Measurements from ENCODE around the gene ADGRL2.

The ADGRL2 gene

DNA sequence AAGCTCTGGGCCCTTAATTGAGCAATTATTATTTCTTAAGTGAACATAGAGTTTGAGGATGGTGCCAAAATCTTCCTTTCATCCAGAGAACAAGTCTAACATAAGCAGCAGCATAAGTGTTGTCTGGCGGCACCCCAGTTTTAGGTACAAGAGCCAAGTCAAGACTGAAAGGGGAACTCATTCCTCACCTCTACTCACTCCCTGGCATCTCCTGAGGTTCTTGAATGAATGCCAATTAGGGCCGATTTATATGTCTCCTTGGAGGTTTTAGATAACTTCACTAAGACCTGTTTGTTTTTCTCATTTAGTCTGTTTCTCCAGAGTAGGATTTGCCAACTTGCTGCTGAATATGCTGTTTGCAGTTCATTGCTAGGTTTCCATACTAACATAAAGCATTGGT, 42.6 kb upstream of the ADGRL2 start:
- no peak overlapping the region for H3K27ac ChIP-seq (ENCODE audit: extremely low read depth, low read depth, low read length)
- no peaks in the 10 kb centered on the region for H3K9me3 ChIP-seq (ENCODE audit: control insufficient read depth, insufficient read depth, low read depth, low read length)
- ChIA-PET CTCF (interaction anchor here (0.5 to 1.0 kb wide), 4 partner anchors 11 to 736 kb away, joined by 3 to 4 read pairs (median 3); no protein-coding TSS in a partner anchor), POLR2A (no interaction called here)
- no peak overlapping the region for H3K4me3 ChIP-seq (ENCODE audit: low read depth, low read length)
- TF ChIP-seq ZNF664 (tag by site-specific recombination; IDR thresholded peaks at IDR 0.05): 0 out of 2 replicates have a peak, but pooled peaks have one; percentile 31
- no peak for TF ChIP-seq ZNF792 (tag by site-specific recombination; IDR thresholded peaks at IDR 0.05)
- TF ChIP-seq ZFP69B (tag by site-specific recombination; IDR thresholded peaks at IDR 0.05): no peak
- H3K4me1 ChIP-seq (ENCODE audit: control insufficient read depth, insufficient read depth, low read length): peaks cover 3% of the 10 kb centered on the region; the same call in 1 of the 2 replicates
- H3K36me3 ChIP-seq (ENCODE audit: control insufficient read depth in 2 of 2, insufficient read depth in 1 of 2, low read length in 2 of 2): no peaks in the 10 kb centered on the region

DNA sequence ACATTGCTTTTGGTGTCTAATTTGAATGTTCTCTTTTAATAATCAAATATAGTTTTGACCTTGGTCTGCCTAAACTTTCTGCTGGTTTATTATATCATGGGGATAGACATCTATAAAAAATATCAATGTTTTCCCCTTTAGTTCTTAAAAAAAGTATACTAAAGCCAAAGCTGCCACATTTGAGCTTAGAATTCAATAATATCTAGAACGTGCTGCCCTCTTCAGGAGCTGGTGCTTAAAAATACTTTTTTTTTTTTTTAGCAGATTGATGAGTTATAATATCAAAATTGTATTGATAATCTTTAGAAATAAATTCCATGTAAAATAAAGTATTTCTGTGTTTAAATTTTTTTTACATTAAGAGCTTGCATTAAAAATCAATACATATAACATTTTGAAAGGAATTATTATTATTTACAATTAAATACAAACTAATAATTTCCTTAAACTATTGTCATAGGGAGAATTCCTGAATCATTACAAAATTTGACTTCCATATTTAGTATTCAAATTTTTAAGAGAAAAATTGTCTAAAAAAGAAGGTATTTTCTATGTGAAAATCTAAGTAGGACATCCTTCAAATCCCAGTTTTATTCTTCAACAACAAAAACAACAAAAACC, 40.1 kb upstream of the ADGRL2 start:
- no peaks in the 10 kb centered on the region for H3K36me3 ChIP-seq (ENCODE audit: control insufficient read depth in 2 of 2, insufficient read depth in 1 of 2, low read length in 2 of 2)
- H3K27ac ChIP-seq (ENCODE audit: extremely low read depth, low read depth, low read length): no peak overlapping the region
- POLR2A ChIA-PET: interaction anchor here (0.7 kb wide), 1 partner anchor 212 kb away, joined by 3 read pairs; no protein-coding TSS in a partner anchor
- TF ChIP-seq ZNF791 (tag by site-specific recombination; IDR thresholded peaks at IDR 0.05) (no peak), ZNF654 (tag by site-specific recombination; IDR thresholded peaks at IDR 0.05; ENCODE audit: low read depth) (0 out of 2 replicates have a peak, but pooled peaks have one; percentile 9)
- H3K4me1 ChIP-seq (ENCODE audit: control insufficient read depth, insufficient read depth, low read length): peaks cover 3% of the 10 kb centered on the region; the same call in 1 of the 2 replicates
- CTCF ChIA-PET: interaction anchor here (0.6 to 1.8 kb wide), 3 partner anchors 210 to 716 kb away, joined by 3 to 5 read pairs (median 5); no protein-coding TSS in a partner anchor
- no peak overlapping the region for H3K4me3 ChIP-seq (ENCODE audit: low read depth, low read length)
- no peaks in the 10 kb centered on the region for H3K9me3 ChIP-seq (ENCODE audit: control insufficient read depth, insufficient read depth, low read depth, low read length)

DNA sequence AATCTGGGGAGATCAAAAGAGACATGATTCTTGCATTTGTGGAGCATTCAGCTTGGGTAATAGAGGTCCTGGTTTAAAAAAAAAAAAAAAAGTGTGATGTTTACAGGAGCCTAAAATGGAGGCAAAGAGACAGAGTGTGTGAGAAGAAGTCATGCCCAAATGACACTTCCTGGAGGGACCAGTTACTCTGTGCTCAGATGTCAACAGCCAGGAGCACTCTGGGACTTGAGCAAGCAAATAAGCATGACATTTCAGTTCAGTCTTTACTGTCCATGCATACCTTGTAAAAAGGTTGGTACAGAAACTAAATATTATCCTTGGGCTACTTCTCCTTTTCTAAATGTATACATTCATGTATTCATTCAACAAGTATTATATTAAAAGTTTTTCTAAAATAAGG, 25.2 kb upstream of the ADGRL2 start:
- Histone ChIP-seq H3K4me1 (ENCODE audit: control insufficient read depth, insufficient read depth, low read length) (no peaks in the 10 kb centered on the region; the same call in 1 of the 2 replicates), H3K36me3 (ENCODE audit: control insufficient read depth in 2 of 2, insufficient read depth in 1 of 2, low read length in 2 of 2) (no peaks in the 10 kb centered on the region), H3K27ac (ENCODE audit: extremely low read depth, low read depth, low read length) (no peak overlapping the region), H3K9me3 (ENCODE audit: control insufficient read depth, insufficient read depth, low read depth, low read length) (no peaks in the 10 kb centered on the region), H3K4me3 (ENCODE audit: low read depth, low read length) (no peak overlapping the region)
- CTCF ChIA-PET: no interaction called here
- POLR2A ChIA-PET: no interaction called here
- TF ChIP-seq, protein P1, sequence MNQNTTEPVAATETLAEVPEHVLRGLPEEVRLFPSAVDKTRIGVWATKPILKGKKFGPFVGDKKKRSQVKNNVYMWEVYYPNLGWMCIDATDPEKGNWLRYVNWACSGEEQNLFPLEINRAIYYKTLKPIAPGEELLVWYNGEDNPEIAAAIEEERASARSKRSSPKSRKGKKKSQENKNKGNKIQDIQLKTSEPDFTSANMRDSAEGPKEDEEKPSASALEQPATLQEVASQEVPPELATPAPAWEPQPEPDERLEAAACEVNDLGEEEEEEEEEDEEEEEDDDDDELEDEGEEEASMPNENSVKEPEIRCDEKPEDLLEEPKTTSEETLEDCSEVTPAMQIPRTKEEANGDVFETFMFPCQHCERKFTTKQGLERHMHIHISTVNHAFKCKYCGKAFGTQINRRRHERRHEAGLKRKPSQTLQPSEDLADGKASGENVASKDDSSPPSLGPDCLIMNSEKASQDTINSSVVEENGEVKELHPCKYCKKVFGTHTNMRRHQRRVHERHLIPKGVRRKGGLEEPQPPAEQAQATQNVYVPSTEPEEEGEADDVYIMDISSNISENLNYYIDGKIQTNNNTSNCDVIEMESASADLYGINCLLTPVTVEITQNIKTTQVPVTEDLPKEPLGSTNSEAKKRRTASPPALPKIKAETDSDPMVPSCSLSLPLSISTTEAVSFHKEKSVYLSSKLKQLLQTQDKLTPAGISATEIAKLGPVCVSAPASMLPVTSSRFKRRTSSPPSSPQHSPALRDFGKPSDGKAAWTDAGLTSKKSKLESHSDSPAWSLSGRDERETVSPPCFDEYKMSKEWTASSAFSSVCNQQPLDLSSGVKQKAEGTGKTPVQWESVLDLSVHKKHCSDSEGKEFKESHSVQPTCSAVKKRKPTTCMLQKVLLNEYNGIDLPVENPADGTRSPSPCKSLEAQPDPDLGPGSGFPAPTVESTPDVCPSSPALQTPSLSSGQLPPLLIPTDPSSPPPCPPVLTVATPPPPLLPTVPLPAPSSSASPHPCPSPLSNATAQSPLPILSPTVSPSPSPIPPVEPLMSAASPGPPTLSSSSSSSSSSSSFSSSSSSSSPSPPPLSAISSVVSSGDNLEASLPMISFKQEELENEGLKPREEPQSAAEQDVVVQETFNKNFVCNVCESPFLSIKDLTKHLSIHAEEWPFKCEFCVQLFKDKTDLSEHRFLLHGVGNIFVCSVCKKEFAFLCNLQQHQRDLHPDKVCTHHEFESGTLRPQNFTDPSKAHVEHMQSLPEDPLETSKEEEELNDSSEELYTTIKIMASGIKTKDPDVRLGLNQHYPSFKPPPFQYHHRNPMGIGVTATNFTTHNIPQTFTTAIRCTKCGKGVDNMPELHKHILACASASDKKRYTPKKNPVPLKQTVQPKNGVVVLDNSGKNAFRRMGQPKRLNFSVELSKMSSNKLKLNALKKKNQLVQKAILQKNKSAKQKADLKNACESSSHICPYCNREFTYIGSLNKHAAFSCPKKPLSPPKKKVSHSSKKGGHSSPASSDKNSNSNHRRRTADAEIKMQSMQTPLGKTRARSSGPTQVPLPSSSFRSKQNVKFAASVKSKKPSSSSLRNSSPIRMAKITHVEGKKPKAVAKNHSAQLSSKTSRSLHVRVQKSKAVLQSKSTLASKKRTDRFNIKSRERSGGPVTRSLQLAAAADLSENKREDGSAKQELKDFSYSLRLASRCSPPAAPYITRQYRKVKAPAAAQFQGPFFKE (tag by site-specific recombination; IDR thresholded peaks at IDR 0.05; ENCODE audit: borderline replicate concordance): no peak
- TF ChIP-seq, protein P2, sequence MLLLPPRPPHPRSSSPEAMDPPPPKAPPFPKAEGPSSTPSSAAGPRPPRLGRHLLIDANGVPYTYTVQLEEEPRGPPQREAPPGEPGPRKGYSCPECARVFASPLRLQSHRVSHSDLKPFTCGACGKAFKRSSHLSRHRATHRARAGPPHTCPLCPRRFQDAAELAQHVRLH (tag by site-specific recombination; IDR thresholded peaks at IDR 0.05): no peak
- TF ChIP-seq ZNF791 (tag by site-specific recombination; IDR thresholded peaks at IDR 0.05) (no peak), ZNF571 (tag by site-specific recombination; IDR thresholded peaks at IDR 0.05) (no peak), BCL11B (tag by site-specific recombination; IDR thresholded peaks at IDR 0.05; ENCODE audit: low read depth) (no peak), RBAK (tag by site-specific recombination; IDR thresholded peaks at IDR 0.05) (no peak)
- TF ChIP-seq, protein P3, sequence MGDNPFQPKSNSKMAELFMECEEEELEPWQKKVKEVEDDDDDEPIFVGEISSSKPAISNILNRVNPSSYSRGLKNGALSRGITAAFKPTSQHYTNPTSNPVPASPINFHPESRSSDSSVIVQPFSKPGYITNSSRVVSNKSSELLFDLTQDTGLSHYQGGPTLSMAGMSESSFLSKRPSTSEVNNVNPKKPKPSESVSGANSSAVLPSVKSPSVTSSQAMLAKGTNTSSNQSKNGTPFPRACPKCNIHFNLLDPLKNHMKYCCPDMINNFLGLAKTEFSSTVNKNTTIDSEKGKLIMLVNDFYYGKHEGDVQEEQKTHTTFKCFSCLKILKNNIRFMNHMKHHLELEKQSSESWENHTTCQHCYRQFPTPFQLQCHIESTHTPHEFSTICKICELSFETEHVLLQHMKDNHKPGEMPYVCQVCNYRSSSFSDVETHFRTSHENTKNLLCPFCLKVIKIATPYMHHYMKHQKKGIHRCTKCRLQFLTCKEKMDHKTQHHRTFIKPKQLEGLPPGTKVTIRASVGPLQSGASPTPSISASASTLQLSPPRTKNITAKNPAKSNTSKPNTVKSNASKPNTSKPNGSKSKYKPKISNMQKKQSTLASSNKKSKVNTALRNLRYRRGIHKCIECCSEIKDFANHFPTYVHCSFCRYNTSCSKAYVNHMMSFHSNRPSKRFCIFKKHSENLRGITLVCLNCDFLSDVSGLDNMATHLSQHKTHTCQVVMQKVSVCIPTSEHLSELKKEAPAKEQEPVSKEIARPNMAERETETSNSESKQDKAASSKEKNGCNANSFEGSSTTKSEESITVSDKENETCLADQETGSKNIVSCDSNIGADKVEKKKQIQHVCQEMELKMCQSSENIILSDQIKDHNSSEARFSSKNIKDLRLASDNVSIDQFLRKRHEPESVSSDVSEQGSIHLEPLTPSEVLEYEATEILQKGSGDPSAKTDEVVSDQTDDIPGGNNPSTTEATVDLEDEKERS (tag by site-specific recombination; IDR thresholded peaks at IDR 0.05): no peak
- TF ChIP-seq, protein P4, sequence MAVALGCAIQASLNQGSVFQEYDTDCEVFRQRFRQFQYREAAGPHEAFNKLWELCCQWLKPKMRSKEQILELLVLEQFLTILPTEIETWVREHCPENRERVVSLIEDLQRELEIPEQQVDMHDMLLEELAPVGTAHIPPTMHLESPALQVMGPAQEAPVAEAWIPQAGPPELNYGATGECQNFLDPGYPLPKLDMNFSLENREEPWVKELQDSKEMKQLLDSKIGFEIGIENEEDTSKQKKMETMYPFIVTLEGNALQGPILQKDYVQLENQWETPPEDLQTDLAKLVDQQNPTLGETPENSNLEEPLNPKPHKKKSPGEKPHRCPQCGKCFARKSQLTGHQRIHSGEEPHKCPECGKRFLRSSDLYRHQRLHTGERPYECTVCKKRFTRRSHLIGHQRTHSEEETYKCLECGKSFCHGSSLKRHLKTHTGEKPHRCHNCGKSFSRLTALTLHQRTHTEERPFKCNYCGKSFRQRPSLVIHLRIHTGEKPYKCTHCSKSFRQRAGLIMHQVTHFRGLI (tag by site-specific recombination; IDR thresholded peaks at IDR 0.05): no peak
- TF ChIP-seq, protein P5, sequence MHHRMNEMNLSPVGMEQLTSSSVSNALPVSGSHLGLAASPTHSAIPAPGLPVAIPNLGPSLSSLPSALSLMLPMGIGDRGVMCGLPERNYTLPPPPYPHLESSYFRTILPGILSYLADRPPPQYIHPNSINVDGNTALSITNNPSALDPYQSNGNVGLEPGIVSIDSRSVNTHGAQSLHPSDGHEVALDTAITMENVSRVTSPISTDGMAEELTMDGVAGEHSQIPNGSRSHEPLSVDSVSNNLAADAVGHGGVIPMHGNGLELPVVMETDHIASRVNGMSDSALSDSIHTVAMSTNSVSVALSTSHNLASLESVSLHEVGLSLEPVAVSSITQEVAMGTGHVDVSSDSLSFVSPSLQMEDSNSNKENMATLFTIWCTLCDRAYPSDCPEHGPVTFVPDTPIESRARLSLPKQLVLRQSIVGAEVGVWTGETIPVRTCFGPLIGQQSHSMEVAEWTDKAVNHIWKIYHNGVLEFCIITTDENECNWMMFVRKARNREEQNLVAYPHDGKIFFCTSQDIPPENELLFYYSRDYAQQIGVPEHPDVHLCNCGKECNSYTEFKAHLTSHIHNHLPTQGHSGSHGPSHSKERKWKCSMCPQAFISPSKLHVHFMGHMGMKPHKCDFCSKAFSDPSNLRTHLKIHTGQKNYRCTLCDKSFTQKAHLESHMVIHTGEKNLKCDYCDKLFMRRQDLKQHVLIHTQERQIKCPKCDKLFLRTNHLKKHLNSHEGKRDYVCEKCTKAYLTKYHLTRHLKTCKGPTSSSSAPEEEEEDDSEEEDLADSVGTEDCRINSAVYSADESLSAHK (tag by site-specific recombination; IDR thresholded peaks at IDR 0.05): no peak
